ENCODE data around the gene PDE1A. TPM values are rescaled to one million over a fixed set of nuclear protein-coding genes. Genes with fewer than 3 reads are reported as not detected.

PDE1A gene
- total RNA-seq, 1 donor from 2014 or later, result 6.2 TPM

GRCh38 chr2:182128821-182129707 lies 297.8 kb downstream of the PDE1A start:
- DNase-seq, result peak; percentile 51

GRCh38 chr2:182117196-182117595 lies 309.6 kb downstream of the PDE1A start:
- no peak for DNase-seq

GRCh38 chr2:182116774-182117173 lies 310.1 kb downstream of the PDE1A start:
- DNase-seq, result no peak

GRCh38 chr2:182115258-182115657 lies 311.6 kb downstream of the PDE1A start:
- no peak for DNase-seq

- DNase-seq, result no peak
These were observed 313.5 kb downstream of the PDE1A start for GRCh38 chr2:182113334-182113733.

GRCh38 chr2:182110347-182110746 lies 316.5 kb downstream of the PDE1A start:
- DNase-seq, result no peak

- DNase-seq, result peak; percentile 30
These were observed 323.3 kb downstream of the PDE1A start for GRCh38 chr2:182103526-182103925.

GRCh38 chr2:182101263-182101662 lies 325.6 kb downstream of the PDE1A start:
- no peak for DNase-seq

GRCh38 chr2:182098648-182099047 lies 328.2 kb downstream of the PDE1A start:
- no peak for DNase-seq

GRCh38 chr2:182097571-182098164 lies 329.2 kb downstream of the PDE1A start:
- DNase-seq, result no peak

- DNase-seq, result no peak
These were observed 336.4 kb downstream of the PDE1A start for GRCh38 chr2:182090486-182090885.

Small RNA genes lying within 50 kb of the gene (small RNA-seq; reads per million reads assigned to genes)
- not detected for gene RN7SL267P (ENCODE audit: low replicate concordance)

Measured in tongue (tissue), 3 donors.